GM12873 (cell line): Measurements from ENCODE around the gene CCSER1.

ENCODE experiments used
- TF ChIP-seq, protein P1 (sequence below): IDR thresholded peaks from 2 replicates; pipeline ENCODE4 v1.5.1; 2012; ENCODE audit warnings: low read depth, mild to moderate bottlenecking, moderate library complexity, low read length, control low read depth; ENCODE audit not compliant: insufficient read depth; ENCODE audit errors: missing control alignments

The CCSER1 gene

DNA sequence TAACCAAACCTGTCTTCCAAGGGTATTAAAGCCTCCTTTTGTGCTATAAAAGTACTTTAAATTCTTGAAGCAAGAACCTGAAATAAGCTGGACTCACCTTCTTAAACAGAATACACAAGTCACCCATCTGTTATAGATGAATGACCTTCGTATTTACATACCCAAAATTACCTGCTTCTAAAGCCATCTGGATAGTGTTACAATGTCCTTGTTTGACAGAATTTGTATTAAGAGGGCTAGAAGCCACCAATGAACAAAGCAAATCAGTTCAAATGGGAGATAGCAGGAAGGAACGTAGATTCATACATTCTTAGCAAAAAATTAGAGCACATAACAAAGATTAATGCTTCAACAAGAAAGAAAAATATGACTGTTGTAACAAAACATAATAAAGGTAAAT is 33.7 kb upstream of the CCSER1 start:
- TF ChIP-seq, protein P1, sequence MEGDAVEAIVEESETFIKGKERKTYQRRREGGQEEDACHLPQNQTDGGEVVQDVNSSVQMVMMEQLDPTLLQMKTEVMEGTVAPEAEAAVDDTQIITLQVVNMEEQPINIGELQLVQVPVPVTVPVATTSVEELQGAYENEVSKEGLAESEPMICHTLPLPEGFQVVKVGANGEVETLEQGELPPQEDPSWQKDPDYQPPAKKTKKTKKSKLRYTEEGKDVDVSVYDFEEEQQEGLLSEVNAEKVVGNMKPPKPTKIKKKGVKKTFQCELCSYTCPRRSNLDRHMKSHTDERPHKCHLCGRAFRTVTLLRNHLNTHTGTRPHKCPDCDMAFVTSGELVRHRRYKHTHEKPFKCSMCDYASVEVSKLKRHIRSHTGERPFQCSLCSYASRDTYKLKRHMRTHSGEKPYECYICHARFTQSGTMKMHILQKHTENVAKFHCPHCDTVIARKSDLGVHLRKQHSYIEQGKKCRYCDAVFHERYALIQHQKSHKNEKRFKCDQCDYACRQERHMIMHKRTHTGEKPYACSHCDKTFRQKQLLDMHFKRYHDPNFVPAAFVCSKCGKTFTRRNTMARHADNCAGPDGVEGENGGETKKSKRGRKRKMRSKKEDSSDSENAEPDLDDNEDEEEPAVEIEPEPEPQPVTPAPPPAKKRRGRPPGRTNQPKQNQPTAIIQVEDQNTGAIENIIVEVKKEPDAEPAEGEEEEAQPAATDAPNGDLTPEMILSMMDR = no peak

GRCh38 chr4:90095000-90095399 is 32.2 kb upstream of the CCSER1 start:
- TF ChIP-seq, protein P1 = no peak

GRCh38 chr4:90099812-90100211 is 27.4 kb upstream of the CCSER1 start:
- TF ChIP-seq, protein P1 = no peak

- TF ChIP-seq, protein P1 = no peak
These were observed 23.2 kb upstream of the CCSER1 start for GRCh38 chr4:90103991-90104390.

- TF ChIP-seq, protein P1 = no peak
These were observed 21.9 kb upstream of the CCSER1 start for GRCh38 chr4:90105274-90105673.

DNA sequence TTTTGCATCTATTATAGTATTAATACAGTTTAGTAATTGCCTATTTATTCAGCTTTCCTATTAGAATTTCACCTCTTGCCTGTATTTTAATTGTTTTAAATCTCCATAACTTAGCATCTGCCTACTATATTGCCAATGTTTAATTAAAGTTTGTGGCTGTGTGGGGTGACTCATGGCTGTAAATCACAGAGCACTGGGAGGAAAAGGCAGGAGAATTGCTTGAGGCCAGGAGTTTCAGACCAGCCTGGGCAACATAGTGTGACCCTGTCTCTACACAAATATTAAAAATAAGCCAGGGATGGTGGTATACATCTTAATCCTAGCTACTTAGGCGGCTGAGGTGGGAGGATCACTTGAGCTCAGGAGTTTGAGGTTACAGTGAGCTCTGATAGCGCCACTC is 14.5 kb upstream of the CCSER1 start:
- TF ChIP-seq, protein P1 = no peak

GRCh38 chr4:90113881-90114457 is 13.2 kb upstream of the CCSER1 start:
- TF ChIP-seq, protein P1 = no peak
